Measurements from ENCODE around the gene TMEM88.

Gene TMEM88

DNA sequence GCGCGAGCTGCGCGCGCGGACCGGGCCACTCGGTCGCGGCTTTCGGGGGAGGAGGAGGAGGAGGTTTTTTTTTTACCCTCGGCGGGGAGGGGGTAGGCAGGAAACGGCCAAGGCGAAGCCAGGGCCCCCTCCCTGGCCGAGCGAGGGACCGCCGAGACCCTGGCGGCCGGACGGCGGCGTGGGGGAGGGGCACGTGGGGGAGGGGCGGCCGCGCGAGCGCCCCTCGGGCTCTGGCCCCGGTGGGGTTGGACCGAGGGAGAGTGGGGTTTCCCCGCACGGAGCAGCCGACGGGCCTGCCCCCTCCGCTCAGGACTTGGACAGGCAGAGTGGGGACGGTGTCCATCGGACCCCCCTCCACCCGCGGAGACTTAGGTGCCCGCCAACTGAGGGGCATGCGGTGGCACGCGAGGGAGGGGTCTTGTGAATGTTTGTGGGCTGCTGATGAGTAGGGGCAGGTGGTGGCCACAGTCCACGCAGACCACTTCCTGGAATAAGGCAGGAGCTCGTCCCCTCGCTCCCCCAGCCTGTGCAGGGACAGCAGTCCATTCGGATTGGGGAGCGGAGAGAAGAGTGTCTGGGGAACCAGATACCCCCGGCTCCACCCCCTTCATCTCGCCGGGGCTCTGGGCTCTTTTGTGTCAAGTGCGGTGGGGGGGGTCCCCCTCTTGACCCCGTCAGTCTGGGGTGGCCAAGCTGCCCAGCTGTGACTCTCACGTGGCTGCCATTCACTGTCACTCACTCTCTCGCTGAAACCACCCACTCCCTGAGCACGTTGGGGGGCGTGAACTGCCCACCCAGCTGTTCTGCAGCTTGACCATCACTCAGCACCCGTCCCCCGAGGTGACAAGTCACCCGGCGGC lies 30.7 kb downstream of the TMEM88 start:
- DNase-seq (ENCODE audit: low read depth) = no peak

DNA sequence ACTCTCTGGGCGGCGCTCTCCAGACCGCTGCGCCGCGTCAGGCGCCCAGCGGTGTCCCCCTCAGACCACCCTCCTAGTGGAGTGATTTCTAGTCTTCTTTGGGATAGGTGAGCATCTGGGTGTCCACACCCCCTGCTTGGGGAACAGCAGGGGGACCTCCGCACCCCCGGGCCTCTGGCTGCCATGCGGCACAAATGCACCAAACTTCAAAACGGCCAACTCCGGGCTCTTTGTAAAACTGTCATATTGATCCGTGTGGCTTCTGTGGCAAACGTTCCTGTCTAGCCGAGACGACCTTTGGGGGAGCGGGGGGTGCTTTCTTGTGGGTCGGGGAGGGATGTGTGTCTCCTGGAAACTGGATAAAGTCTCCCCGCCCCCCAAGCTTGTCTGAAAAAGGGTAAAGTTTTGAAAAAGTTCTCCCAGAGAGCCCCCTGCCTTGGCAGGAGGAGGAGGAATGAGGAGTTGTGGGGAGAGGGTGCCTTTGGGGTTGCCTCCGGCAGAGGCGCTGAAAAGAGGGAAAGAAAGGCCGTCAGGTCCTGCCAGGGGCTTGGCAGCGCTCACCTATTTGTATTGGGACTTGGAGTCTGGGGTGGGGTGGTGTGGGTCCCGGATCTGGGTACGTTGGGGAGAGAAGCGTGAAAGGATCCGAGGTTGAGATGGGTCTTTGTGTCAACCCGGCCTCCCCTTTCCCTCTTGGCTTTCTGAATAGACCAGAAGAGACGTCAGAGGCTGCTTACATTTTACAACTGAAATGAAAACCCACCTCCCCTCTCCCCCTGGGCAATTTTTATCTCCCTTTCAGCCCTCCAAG lies 31.6 kb downstream of the TMEM88 start:
- DNase-seq (ENCODE audit: low read depth) = no peak

DNA sequence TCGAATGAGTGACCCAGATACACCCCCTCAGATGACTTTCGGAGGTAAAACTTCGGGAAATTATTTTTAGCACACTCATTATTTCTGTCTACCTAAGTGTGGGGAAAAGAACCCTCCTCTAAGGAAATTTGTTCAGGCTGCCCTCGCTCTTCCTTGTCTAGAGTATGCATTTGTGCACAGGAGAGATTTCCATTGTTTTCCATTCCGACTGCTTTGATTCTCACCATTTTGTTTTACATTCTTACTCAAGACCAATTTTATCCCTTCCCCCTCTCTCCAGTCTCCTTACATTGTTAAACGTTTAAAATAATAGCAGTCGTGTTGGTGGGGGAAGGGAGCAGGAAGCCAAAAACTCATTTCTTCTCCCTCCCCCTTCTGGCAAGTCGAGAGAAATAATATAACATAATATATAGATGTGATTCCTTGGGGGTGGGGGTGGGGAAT lies 32.2 kb downstream of the TMEM88 start:
- DNase-seq (ENCODE audit: low read depth) = no peak

DNA sequence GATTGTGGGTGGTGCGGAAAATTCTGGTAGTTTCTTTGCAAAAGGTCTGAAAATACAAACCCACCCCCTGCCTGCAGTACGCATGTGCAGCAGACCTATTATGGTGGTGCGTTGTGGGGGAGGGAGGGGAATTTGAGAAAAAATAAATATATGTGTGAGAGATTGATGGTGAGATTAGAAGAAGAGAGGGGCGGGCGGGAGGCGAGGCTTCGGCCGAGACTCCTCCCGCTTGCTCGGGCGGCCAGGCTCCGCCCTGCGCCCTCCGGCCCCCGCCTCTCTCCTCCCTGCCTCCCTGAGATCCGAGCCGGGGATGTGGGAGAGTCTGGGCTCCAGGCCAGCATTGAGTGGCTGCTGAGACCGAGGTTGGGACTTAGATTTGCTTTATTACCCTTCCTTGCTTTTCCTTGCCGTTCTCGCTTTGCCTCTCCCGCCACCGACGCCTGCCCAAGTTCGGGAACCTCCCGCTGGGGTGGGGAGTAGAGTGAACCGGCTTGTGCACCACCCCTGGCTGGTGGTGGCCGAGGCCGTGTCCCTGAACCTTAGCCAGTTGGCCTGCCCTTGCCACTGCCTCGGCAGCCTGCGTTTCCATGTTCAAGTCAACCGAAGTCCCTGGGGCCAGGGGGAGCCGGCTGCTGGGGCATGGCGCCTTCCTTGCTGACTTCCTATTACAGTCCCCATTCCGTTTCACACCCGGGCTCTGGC lies 32.8 kb downstream of the TMEM88 start:
- peak; percentile 98 for DNase-seq (ENCODE audit: low read depth)

DNA sequence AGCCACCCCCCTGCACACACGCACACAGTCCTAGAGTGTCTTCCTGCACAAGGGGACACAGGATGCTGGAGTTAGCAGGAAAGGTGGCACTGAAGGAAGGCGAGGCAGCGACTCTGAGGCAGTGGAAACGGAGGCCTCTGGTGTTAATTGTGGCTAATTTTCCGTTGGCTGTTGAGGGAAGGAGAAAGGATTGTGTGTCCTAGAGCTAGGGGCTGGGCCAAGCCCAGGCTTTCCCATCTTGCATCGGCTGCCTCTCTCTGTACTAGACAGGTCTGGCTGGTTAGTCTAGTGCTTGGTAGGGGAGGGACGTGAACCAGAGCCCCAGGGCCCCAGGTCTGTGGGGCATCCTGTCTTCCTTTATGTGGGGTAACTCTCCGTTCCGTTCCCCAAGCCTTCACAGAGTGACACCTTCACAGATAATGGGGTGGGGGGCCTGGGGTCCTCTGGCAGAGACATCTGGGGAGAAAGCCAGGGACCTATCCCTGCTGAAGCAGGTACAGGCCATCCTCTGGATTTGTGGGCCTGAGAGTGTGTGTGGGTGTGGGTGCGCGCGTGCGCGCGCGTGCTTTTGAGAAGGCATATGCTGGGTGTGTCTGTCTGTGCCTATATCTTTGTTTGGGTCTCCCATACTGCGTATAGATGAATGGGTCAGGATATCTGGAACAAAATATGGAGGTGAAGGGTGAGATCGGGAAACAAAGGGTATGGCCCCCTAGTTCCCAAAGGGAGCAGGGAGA lies 33.5 kb downstream of the TMEM88 start, which contains the start of gene CHD3:
CHD3 (plus strand) TSS at position 606 of the 737 bp plus-strand sequence. CDS start 212 bp downstream, outside the sequence.
- no peak for DNase-seq (ENCODE audit: low read depth)

DNA sequence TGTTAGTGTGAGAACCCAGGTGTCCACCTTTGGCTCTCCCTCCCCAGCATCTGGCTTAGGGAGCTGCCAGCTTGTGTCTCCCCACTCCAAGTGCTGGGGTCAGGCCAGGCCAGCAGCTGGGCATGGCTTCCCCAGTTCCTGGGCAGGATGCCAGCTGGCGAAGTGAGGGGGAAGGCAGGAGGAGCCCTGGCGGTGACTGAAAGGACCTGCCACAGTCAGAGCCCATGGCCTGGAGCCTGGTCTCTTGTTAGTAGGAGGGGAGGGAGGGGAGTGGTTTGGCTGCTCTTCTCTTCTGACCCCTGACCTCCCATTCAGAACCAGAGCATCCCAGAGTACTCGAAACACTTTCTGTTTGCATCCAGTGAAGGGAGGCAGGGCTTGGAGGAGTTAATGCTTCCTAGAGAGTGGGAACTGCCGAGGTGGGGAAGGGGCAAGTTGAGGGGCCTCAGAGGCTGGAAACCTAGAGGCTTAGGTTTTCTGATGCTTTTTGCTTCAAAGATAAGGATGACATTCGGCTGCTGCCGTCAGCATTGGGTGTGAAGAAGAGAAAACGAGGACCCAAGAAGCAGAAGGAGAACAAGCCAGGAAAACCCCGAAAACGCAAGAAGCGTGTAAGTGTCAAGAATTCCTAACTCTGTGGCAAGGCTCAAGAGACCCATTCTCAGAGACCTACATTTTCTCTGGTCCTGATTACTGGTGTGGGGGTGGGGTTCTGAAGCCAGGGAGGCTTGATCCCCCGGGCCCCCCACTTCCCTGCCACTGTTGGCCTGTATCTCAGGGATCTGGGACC lies 34.5 kb downstream of the TMEM88 start:
- peak; percentile 88 for DNase-seq (ENCODE audit: low read depth)

DNA sequence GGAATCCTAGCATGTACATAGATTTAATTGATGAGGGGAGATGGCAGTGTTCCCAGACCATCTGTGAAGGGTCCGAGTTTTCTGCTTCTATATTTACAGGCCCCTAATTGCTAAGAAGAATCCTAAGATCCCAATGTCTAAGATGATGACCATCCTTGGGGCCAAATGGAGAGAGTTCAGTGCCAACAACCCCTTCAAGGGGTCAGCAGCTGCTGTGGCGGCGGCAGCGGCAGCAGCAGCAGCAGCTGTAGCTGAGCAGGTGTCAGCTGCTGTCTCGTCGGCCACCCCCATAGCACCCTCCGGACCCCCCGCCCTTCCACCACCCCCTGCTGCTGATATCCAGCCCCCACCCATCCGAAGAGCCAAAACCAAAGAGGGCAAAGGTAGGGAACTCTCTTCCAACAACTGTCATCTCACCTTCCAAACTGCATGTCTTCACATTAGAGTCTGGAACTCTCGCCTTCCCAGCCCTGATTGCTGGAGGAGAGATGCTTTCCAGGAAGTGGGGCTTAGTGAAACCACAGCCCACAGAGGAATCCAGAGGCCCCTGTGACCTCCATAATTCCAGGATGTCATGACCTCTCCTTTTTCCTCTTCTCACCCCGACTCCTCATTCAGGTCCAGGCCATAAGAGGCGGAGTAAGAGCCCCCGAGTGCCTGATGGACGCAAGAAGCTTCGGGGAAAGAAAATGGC lies 38.5 kb downstream of the TMEM88 start:
- DNase-seq (ENCODE audit: low read depth) = no peak

DNA sequence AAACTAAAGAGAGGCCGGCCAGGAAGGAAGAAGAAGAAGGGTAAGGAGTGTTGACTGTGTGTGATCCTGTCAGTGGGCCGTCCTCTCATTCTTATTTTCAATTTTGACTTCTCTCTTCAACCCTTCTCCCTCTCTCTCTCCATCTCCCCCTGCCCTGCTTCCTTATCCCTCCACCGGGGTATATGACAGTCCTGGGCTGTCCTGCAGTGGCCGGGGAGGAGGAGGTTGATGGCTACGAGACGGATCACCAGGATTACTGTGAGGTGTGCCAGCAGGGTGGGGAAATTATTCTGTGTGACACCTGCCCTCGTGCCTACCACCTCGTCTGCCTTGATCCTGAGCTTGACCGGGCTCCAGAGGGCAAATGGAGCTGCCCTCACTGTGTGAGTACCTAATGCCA lies 39.4 kb downstream of the TMEM88 start:
- DNase-seq (ENCODE audit: low read depth) = no peak

DNA sequence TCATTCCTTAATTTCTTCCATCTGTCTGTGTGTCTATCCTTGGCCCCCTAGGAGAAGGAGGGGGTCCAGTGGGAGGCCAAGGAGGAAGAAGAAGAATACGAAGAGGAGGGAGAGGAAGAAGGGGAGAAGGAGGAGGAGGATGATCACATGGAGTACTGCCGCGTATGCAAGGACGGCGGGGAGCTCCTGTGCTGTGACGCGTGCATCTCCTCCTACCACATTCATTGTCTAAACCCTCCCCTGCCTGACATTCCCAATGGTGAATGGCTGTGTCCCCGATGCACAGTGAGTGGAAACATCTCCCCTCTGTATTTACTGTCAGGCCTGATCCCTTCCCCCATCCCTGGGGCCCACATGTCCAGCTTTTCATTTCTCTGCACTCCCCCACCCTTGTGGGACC lies 40.0 kb downstream of the TMEM88 start:
- no peak for DNase-seq (ENCODE audit: low read depth)

DNA sequence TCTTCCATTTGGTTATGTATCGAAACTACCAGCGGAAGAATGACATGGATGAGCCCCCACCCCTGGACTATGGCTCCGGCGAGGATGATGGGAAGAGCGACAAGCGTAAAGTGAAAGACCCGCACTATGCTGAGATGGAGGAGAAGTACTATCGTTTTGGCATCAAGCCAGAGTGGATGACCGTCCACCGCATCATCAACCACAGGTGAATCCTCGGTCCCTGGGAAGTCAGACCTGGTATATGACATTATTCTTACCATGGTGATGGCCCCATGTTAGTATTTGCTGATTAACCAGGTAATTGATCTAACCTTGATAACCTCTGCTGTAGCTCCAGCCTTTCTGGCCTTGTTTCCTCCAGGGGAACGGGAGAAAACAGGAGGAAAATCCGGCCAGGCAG lies 42.2 kb downstream of the TMEM88 start:
- DNase-seq (ENCODE audit: low read depth) = no peak

DNA sequence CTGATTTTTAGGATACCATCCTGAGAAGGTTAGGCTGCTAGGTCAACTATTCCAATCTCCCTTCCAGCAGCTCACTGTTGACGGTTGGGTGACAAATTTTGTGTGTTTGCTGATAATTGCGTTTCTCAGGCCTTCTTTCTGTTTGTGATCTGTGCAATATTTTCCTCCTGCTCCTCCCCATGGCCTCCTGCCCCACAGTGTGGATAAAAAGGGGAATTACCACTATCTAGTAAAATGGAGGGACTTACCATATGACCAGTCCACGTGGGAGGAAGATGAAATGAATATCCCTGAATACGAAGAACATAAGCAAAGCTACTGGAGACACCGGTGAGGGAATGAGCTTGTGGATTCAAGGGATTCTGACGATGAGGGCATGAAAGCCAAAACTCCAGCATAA lies 42.9 kb downstream of the TMEM88 start:
- peak; percentile 87 for DNase-seq (ENCODE audit: low read depth)

DNA sequence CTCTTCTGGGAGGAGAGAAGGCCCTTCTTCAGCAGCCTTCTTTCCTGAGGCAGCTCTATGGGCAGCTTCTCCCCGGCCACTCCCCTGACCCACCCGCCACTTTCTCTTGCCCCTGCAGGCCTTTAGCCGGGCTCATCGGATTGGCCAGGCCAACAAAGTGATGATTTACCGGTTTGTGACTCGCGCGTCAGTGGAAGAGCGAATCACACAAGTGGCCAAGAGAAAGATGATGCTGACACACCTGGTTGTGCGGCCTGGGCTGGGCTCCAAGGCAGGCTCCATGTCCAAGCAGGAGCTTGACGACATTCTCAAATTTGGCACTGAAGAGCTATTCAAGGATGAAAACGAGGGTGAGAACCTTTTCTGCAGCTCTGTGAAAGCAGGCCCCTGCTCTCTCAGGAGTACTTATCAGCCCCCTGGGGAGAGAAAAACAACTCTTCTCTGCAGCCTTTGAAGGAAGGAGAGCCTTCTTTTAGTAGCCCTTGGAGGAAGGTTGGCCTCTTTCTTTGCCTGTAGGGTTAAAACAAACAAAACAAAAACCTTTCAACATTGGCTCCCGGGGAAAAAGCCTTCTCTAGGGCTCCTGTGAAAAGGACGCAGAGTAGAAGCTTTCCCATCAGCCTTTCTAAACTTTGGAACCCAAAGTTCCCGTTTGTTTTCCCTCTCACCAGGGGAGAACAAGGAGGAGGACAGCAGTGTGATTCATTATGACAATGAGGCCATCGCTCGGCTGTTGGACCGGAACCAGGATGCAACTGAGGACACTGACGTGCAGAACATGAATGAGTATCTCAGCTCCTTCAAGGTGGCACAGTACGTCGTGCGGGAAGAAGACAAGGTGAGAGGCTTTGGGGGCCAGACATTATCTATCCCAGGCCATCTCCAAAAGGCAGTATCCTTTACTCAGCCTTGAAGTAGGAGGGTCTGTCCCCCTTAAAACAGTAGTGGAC lies 48.6 kb downstream of the TMEM88 start:
- DNase-seq (ENCODE audit: low read depth) = no peak

Data from amniotic epithelial cell (primary cell).